Liver (tissue), 3 donors: ENCODE results near the gene MIEF2.

Experiments used
- CTCF ChIP-seq: fragments of 150-350 bp; IDR thresholded peaks from 2 replicates; pipeline ENCODE4 v1.5.1; 2017; ENCODE audit warnings: improper control_type of control experiment, low read depth, low read length; ENCODE audit not compliant: missing input control
- GABPA ChIP-seq, 2 donors: IDR thresholded peaks in 1 of 2; conservative IDR thresholded peaks in 1 of 2; 2 replicates each; pipeline ENCODE4 v1.6.1; 2016; ENCODE audit warnings: antibody characterized with exemption in 2 of 2, mild to moderate bottlenecking in 1 of 2, moderate library complexity in 1 of 2
- RAD21 ChIP-seq, 2 donors: IDR thresholded peaks; 2 replicates each; pipeline ENCODE4 v1.6.1; 2016; ENCODE audit warnings: antibody characterized with exemption in 2 of 2, mild to moderate bottlenecking in 2 of 2
- REST ChIP-seq: IDR thresholded peaks from 2 replicates; pipeline ENCODE4 v1.6.1; 2016; ENCODE audit warnings: antibody characterized with exemption, mild to moderate bottlenecking
- SP1 ChIP-seq: IDR thresholded peaks from 2 replicates; pipeline ENCODE4 v1.6.1; 2018; ENCODE audit warnings: antibody characterized with exemption, mild to moderate bottlenecking
- YY1 ChIP-seq: IDR thresholded peaks from 2 replicates; pipeline ENCODE4 v1.6.1; 2016; ENCODE audit warnings: antibody characterized with exemption, mild to moderate bottlenecking
- donor health status: healthy.
- donor health status: healthy.

GRCh38 chr17:18228176-18228682 is 32.2 kb upstream of the MIEF2 start:
- TF ChIP-seq YY1: no peak
- no peak for TF ChIP-seq CTCF
- TF ChIP-seq SP1: no peak
- no peak for TF ChIP-seq REST
- no peak for TF ChIP-seq RAD21 (IDR thresholded peaks at IDR 0.05)
- no peak for TF ChIP-seq GABPA (IDR thresholded peaks at IDR 0.05 in 1 of 2, conservative IDR thresholded peaks at IDR 0.05 in 1 of 2)
